ENCODE results near the gene URB1.
A peak's percentile ranks its signal among the peaks of the same experiment; 100 is the strongest.

URB1 gene

GRCh38 chr21:32422064-32422463 is 29.3 kb upstream of the URB1 start:
- Histone ChIP-seq H3K9ac (ENCODE audit: low read length) (no peak overlapping the region), H3K4me1 (ENCODE audit: control insufficient read depth, insufficient read depth, low read length) (no peaks in the 10 kb centered on the region)

GRCh38 chr21:32418146-32418545 is 25.3 kb upstream of the URB1 start:
- no peak overlapping the region for H3K27ac ChIP-seq (ENCODE audit: low read depth, low read length)
- H3K27me3 ChIP-seq (ENCODE audit: control insufficient read depth, insufficient read depth, low read length) = no peaks in the 10 kb centered on the region
- no peak overlapping the region for H3K9ac ChIP-seq (ENCODE audit: low read length)
- peaks cover 2% of the 10 kb centered on the region for H3K36me3 ChIP-seq (ENCODE audit: control insufficient read depth, insufficient read depth, low read length)
- H3K4me3 ChIP-seq (ENCODE audit: low read length) = no peak overlapping the region
- no peaks in the 10 kb centered on the region for H3K4me1 ChIP-seq (ENCODE audit: control insufficient read depth, insufficient read depth, low read length)

More at GRCh38 chr21:32422064-32422463, 29.3 kb upstream of the URB1 start:
- Histone ChIP-seq H3K27me3 (ENCODE audit: control insufficient read depth, insufficient read depth, low read length) (no peaks in the 10 kb centered on the region), H3K36me3 (ENCODE audit: control insufficient read depth, insufficient read depth, low read length) (peaks cover 2% of the 10 kb centered on the region), H3K4me3 (ENCODE audit: low read length) (no peak overlapping the region), H3K27ac (ENCODE audit: low read depth, low read length) (no peak overlapping the region)

GRCh38 chr21:32415451-32416398 is 22.9 kb upstream of the URB1 start:
- Histone ChIP-seq H3K27ac (ENCODE audit: low read depth, low read length) (no peak overlapping the region), H3K9ac (ENCODE audit: low read length) (no peak overlapping the region), H3K27me3 (ENCODE audit: control insufficient read depth, insufficient read depth, low read length) (no peaks in the 10 kb centered on the region), H3K36me3 (ENCODE audit: control insufficient read depth, insufficient read depth, low read length) (peaks cover 2% of the 10 kb centered on the region), H3K4me3 (ENCODE audit: low read length) (no peak overlapping the region), H3K4me1 (ENCODE audit: control insufficient read depth, insufficient read depth, low read length) (peaks cover 3% of the 10 kb centered on the region)

- Histone ChIP-seq H3K27ac (ENCODE audit: low read depth, low read length) (peak overlapping the region; percentile 12), H3K27me3 (ENCODE audit: control insufficient read depth, insufficient read depth, low read length) (no peaks in the 10 kb centered on the region), H3K4me1 (ENCODE audit: control insufficient read depth, insufficient read depth, low read length) (peaks cover 3% of the 10 kb centered on the region), H3K4me3 (ENCODE audit: low read length) (no peak overlapping the region), H3K36me3 (ENCODE audit: control insufficient read depth, insufficient read depth, low read length) (peaks cover 2% of the 10 kb centered on the region), H3K9ac (ENCODE audit: low read length) (no peak overlapping the region)
Observed at GRCh38 chr21:32414579-32415358, 22.0 kb upstream of the URB1 start.

- Histone ChIP-seq H3K36me3 (ENCODE audit: control insufficient read depth, insufficient read depth, low read length) (peaks cover 2% of the 10 kb centered on the region), H3K27ac (ENCODE audit: low read depth, low read length) (peak overlapping the region; percentile 91), H3K4me3 (ENCODE audit: low read length) (peak overlapping the region; percentile 92), H3K9ac (ENCODE audit: low read length) (no peak overlapping the region), H3K4me1 (ENCODE audit: control insufficient read depth, insufficient read depth, low read length) (peaks cover 3% of the 10 kb centered on the region), H3K27me3 (ENCODE audit: control insufficient read depth, insufficient read depth, low read length) (no peaks in the 10 kb centered on the region)
Observed at GRCh38 chr21:32413697-32414578, 21.1 kb upstream of the URB1 start.

GRCh38 chr21:32413015-32413504 is 20.2 kb upstream of the URB1 start:
- Histone ChIP-seq H3K27me3 (ENCODE audit: control insufficient read depth, insufficient read depth, low read length) (no peaks in the 10 kb centered on the region), H3K27ac (ENCODE audit: low read depth, low read length) (peak overlapping the region; percentile 91), H3K9ac (ENCODE audit: low read length) (peak overlapping the region; percentile 45), H3K4me1 (ENCODE audit: control insufficient read depth, insufficient read depth, low read length) (peaks cover 3% of the 10 kb centered on the region), H3K36me3 (ENCODE audit: control insufficient read depth, insufficient read depth, low read length) (peaks cover 2% of the 10 kb centered on the region), H3K4me3 (ENCODE audit: low read length) (peak overlapping the region; percentile 92)

- H3K27ac ChIP-seq (ENCODE audit: low read depth, low read length) = peak within 1 kb of the TSS; percentile 91
- no peaks in the 10 kb centered on the region for H3K36me3 ChIP-seq (ENCODE audit: control insufficient read depth, insufficient read depth, low read length)
- H3K9ac ChIP-seq (ENCODE audit: low read length) = peak within 1 kb of the TSS; percentile 93
- H3K27me3 ChIP-seq (ENCODE audit: control insufficient read depth, insufficient read depth, low read length) = no peaks in the 10 kb centered on the region
- peak within 1 kb of the TSS; percentile 92 for H3K4me3 ChIP-seq (ENCODE audit: low read length)
- H3K4me1 ChIP-seq (ENCODE audit: control insufficient read depth, insufficient read depth, low read length) = peaks cover 3% of the 10 kb centered on the region
Observed at GRCh38 chr21:32412162-32413014, 19.6 kb upstream of the URB1 start, which contains the start of gene EVA1C. Gene EVA1C (plus strand): TSS chr21:32412706. CDS start chr21:32412854, 148 bp downstream.

- peak overlapping the region; percentile 91 for H3K27ac ChIP-seq (ENCODE audit: low read depth, low read length)
- H3K4me3 ChIP-seq (ENCODE audit: low read length) = peak overlapping the region; percentile 92
Observed at GRCh38 chr21:32411350-32412161, 18.7 kb upstream of the URB1 start.

GRCh38 chr21:32410916-32411315 is 18.1 kb upstream of the URB1 start:
- Histone ChIP-seq H3K4me1 (ENCODE audit: control insufficient read depth, insufficient read depth, low read length) (peaks cover 3% of the 10 kb centered on the region), H3K27me3 (ENCODE audit: control insufficient read depth, insufficient read depth, low read length) (no peaks in the 10 kb centered on the region), H3K27ac (ENCODE audit: low read depth, low read length) (peak overlapping the region; percentile 91), H3K36me3 (ENCODE audit: control insufficient read depth, insufficient read depth, low read length) (no peaks in the 10 kb centered on the region), H3K9ac (ENCODE audit: low read length) (no peak overlapping the region), H3K4me3 (ENCODE audit: low read length) (no peak overlapping the region)

More at GRCh38 chr21:32411350-32412161, 18.7 kb upstream of the URB1 start:
- peak overlapping the region; percentile 93 for H3K9ac ChIP-seq (ENCODE audit: low read length)
- H3K4me1 ChIP-seq (ENCODE audit: control insufficient read depth, insufficient read depth, low read length) = peaks cover 3% of the 10 kb centered on the region
- no peaks in the 10 kb centered on the region for H3K36me3 ChIP-seq (ENCODE audit: control insufficient read depth, insufficient read depth, low read length)
- H3K27me3 ChIP-seq (ENCODE audit: control insufficient read depth, insufficient read depth, low read length) = no peaks in the 10 kb centered on the region

GRCh38 chr21:32410291-32410690 is 17.5 kb upstream of the URB1 start:
- no peaks in the 10 kb centered on the region for H3K36me3 ChIP-seq (ENCODE audit: control insufficient read depth, insufficient read depth, low read length)
- H3K9ac ChIP-seq (ENCODE audit: low read length) = no peak overlapping the region
- H3K27me3 ChIP-seq (ENCODE audit: control insufficient read depth, insufficient read depth, low read length) = no peaks in the 10 kb centered on the region
- H3K4me1 ChIP-seq (ENCODE audit: control insufficient read depth, insufficient read depth, low read length) = peaks cover 3% of the 10 kb centered on the region
- H3K27ac ChIP-seq (ENCODE audit: low read depth, low read length) = peak overlapping the region; percentile 91
- no peak overlapping the region for H3K4me3 ChIP-seq (ENCODE audit: low read length)

Measured in rectal smooth muscle tissue (tissue), 1 donor.